AML-193 (cell line): Measurements from ENCODE around the gene ADAMTS3.

Experiments
- DNase-seq, 2 experiments: peaks; one replicate each; lab custom pipeline; 2025; lab: John Stamatoyannopoulos, UW

The ADAMTS3 gene

DNA sequence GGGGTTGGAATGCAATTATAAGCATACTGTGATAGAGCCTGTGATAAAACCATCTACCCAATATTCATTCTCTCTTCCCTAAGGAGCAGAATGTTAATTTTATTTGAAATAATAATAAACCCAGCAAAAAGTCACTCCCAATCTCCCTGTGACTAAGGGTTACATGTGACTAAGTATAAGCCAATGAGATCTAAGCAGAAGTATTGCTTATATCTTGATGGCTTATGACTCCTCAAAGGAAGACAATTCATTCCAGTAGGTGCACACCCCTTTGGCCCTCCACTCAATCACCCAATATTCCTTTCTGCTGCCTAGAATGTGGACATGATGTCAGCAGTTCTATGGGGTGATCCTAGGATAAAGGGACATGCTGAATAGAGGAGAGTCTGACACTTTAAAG, 224.6 kb downstream of the ADAMTS3 start:
- no peak for DNase-seq

- DNase-seq, result no peak
Observed at GRCh38 chr4:72341432-72341820, 227.6 kb downstream of the ADAMTS3 start.

DNA sequence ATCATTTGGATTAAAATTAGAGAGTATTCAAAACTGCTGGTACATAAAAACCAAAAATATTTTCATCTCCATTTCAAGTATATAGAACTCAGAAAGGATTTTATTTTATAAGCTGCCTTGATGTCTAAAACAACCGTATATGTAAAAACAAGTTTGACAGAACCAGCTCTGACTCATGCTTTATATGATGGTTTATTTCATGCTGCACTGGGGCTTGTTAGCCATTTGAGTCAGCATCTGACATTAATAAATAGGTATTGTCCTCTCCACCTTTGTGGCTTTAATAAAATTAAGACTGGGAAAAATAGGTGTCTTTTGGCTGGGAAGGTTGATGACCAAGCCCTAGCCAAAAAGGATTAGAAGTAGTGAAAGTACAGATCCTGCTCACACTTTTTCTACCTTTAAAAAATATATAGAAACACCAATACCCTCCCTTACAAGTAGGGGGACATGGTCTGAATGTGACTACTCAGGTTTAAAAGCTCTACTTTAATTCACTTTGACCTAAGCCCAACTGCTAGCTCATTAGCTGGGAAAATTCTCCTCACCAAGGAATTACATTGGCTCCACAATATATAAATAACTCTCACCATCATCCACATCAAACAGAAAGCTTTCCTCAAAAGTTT, 228.1 kb downstream of the ADAMTS3 start:
- no peak for DNase-seq

DNA sequence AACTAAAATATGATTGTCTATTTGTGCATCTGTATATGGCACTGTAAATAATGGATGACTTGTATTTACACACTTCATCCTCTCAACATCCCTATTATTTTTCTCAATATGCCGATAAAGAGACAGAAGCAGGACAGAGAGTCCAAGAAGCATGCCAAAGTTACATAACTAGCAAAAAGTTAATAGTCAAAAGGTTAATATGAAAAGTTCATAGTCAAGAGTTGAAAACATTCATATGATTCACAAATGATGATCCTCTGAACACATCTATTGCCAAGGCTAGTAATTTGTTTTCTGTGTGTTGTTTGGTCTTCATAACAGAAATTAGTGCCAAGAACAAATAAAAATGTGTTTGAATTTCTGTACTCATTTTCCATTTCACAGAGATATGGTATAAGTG, 231.0 kb downstream of the ADAMTS3 start:
- DNase-seq, result no peak

DNA sequence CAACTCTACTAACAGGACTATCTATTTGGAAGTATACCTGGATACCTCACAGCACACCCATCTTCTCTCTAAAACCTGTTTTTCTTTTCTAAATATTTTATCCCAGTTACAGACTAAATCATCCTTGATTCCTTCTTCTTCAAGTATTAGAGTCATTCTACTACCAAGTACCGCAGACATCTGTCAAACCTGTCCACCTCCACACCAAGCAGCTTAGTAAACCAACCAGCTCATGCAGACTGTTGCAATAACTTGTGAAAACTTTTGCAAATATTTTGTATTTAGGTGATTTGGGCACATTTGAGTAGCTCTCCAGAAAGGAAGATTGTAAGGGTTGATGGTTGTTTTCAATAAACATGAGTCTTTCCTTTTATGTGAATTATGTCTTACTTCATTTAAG, 238.6 kb downstream of the ADAMTS3 start:
- DNase-seq, result no peak

- peak; percentile 4 to 13 for DNase-seq
Observed at GRCh38 chr4:72326692-72327632, 242.1 kb downstream of the ADAMTS3 start.

DNA sequence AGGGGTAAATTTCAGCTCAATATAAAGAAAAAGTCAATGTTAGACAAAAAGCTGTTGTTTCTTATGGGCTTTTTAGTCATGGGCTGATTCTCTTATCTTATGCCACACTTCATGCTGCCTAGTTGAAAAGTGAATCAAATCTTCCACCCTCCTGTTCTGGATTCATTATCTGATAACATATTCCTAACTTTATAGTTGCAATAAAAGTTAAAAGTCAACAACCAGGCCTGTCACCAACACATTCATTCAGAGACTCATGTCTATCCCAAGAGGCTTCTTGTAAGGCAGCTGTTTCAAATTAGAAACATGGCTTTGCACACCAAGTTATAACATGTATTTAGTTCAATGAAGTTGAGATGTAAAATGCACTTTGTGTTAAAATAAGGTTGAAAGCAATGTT, 243.8 kb downstream of the ADAMTS3 start:
- no peak for DNase-seq

DNA sequence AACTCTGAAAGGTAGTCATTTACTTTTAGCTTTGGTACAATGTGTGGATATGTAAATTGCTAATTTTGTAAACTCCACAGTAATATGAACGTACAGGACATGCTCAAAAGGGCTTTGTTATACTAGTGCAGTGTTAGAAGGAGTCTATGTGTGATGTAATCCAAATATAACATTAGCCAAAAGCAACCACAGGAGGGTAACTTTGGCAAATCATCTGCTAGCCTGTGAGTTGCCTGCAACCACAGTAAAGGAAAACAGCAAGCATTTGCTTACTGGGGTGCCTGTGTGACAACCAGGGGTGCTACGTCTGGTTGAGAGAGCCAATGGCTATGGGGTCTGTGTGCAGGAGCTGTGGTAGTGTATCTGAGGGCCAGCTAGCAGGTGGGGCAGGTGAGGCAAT, 245.8 kb downstream of the ADAMTS3 start:
- no peak for DNase-seq

- DNase-seq, result no peak
Observed at GRCh38 chr4:72320223-72320948, 248.6 kb downstream of the ADAMTS3 start.

GRCh38 chr4:72319601-72320021, 249.4 kb downstream of the ADAMTS3 start:
- DNase-seq, result no peak

DNA sequence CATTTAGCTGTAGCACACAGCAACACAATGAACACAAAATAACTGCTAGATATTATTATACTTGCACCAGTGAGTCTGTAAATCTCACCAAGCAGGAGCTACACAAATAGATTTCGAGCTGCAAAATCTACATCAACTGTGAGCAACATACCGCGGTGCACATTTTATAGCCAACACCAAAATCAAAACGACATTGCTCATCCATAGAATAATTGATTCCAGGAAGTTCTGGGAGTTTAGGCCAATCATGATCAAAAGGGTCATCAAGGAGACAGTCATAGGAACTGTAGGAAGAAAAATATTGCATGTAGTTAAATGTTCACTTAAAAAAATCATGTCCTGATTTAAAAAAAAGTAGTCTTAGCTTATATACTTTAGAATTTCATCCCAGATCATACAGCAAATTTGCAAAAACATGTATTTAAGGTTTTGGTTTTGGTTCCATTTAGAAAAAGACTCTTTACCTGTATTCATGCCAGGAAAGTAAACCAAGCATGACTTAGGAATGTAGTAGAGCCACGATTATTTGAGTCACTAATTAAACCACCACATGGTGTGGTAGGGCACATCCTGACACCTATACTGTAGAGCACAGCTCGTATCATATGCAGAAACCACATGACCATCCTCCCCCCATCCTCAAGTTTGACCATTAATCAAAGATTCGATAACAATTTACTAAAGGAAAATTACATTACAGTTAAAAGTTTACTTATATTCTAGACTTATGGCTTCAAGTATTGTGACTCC, 250.4 kb downstream of the ADAMTS3 start:
- no peak for DNase-seq

DNA sequence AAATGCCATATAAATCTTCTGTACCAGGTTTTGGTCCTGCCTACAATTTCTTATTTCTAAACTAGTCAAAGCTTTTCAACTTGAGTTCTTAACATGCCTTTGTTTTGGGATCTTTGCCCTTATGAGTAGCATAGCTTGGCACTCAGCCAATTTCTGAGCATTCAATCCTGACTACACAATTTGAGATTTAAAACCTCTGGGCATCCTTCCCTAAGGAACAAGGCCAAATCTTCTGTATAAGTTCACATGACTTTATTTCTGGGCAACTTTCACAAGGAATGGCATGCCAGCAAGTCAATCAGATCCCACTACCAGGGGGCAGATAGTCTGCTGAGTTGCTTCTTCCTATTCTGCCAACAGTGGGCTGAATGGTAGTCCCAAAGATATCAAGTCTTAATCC, 254.2 kb downstream of the ADAMTS3 start:
- DNase-seq, result no peak

- DNase-seq, result no peak
Observed at GRCh38 chr4:72313121-72313520, 255.9 kb downstream of the ADAMTS3 start.

DNA sequence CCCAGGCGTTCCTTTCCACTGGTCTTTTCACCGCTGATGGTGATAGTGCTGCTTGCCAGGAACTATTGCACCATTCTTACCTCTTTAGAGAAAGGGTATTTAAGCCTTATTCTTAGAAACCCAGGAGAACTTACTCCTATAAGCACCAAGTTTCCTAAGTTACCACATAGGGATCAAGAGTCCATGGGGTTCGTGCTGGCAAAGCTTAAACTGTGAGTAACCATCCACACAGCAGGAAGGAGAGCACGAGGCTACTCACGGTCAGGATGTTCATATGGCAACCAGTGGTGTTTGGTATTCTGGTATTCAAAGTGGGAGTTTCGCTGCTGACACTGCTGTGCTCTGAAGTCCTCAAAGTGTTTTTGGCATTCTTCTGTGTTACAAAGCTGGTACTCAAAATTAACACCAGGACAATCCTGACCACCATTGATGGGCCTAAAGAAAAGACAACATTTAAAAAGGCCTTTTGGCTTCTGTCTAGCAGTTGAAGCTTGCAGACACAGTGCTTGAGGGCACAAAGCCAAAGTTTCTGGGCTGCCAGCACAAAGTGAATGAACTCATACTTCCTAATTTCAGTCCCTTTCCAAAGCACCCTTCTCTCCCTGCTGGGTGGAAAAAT, 256.9 kb downstream of the ADAMTS3 start:
- DNase-seq, result no peak

DNA sequence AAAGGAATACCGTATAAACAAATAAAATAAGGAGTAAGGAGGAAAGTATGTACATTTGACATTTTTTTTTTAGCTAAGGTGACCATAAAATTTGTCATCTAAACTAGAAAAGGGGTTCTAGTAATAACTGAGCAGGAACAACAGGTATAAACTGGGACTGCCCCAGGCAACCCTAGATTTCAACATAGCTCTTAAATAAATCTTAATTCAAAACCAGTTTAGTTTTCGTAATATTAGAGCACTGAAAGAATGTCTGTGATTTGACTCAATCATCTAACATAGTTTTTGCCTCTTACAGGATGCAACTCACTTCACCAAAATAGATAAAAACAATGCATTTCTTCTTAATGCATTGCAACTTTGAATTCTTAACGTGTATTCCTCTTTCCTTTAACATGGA, 257.7 kb downstream of the ADAMTS3 start:
- DNase-seq, result no peak

DNA sequence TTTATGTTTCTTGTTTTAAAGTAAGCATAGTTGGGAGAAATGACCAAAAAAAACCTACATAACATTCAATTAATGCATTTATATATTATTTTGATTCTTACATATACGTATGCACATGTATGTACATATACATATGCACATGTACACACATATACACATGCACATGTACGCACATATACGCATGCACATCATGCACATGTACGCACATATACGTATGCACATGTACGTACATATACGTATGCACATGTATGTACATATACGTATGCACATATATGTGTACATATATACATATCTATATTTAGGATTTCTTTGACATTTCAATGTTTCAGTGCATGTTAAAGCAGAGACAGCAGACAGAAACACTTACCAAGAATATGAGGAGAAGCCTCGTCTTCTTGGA, 263.4 kb downstream of the ADAMTS3 start:
- no peak for DNase-seq

GRCh38 chr4:72305080-72305479, 263.9 kb downstream of the ADAMTS3 start:
- DNase-seq, result no peak

GRCh38 chr4:72302981-72303704, 265.9 kb downstream of the ADAMTS3 start:
- peak; percentile 8 to 9 for DNase-seq

DNA sequence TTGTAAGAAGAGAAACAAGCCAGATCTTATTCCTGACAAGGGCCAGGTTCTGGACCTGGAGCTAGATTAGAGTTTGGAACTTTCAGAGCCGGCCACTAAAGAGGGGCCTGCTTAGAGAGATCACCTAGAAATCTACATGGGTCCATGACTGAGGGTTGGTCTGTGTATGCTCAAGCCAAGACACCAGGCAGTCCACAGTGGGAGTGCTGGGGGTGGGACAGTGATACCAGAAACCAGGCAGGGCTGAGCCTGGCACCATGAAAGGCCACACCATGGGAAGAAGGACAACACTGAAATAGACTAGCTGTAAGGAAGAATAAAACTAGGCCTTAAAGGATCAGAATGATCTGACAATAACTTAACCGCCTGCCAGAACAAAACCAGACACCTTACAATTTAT, 267.3 kb downstream of the ADAMTS3 start:
- DNase-seq, result no peak

- DNase-seq, result no peak
Observed at GRCh38 chr4:72300126-72300525, 268.9 kb downstream of the ADAMTS3 start.
